HFFc6 (cell line): ENCODE results near the gene POTEF. TPM values are rescaled to one million over a fixed set of nuclear protein-coding genes. Genes with fewer than 3 reads are reported as not detected.
"Not testable (repeated sequence)": the region's sequence is repeated elsewhere in the genome, so short reads cannot be mapped to it uniquely, and the experiment has no call there.

Experiments
- DNase-seq: peaks from one replicate; pipeline ENCODE4 v3.0.0-alpha.2; 2018
- H3K27ac Mint-ChIP-seq: 2 replicates; pipeline ENCODE4 v1.8.0; 2020; ENCODE audit warnings: mild to moderate bottlenecking, mixed read lengths
- H3K27me3 Mint-ChIP-seq: 2 replicates; pipeline ENCODE4 v1.8.0; 2021; ENCODE audit warnings: mild to moderate bottlenecking, moderate library complexity, mixed read lengths; ENCODE audit not compliant: insufficient read depth
- H3K36me3 Mint-ChIP-seq: 2 replicates; pipeline ENCODE4 v1.8.0; 2021; ENCODE audit warnings: low read depth, mixed read lengths
- H3K4me1 Mint-ChIP-seq: 2 replicates; pipeline ENCODE4 v1.8.0; 2020; ENCODE audit warnings: low read depth, mixed read lengths
- H3K4me3 Mint-ChIP-seq: 2 replicates; pipeline ENCODE4 v1.8.0; 2020; ENCODE audit warnings: mild to moderate bottlenecking, moderate library complexity, mixed read lengths
- H3K9me3 Mint-ChIP-seq: 2 replicates; pipeline ENCODE4 v1.8.0; 2020; ENCODE audit warnings: mild to moderate bottlenecking, mixed read lengths
- CTCF ChIP-seq: fragments of 200-600 bp; sonication (generic); IDR thresholded peaks from 2 replicates; pipeline ENCODE4 v1.5.0; 2021; ENCODE audit warnings: antibody characterized with exemption, mild to moderate bottlenecking
- long read RNA-seq: library from polyadenylated mRNA; unstranded; transcript quantifications from one replicate; pipeline ENCODE4 v2.0.0, GENCODE V29; 2019
- total RNA-seq, 6 experiments: library from RNA; stranded (reverse); fragmentation: NEBNext Ultra II Directional; extraction: Animal tissue kit (Norgen Biotek cat#: 25700); gene quantifications; 2 replicates in 1 of 6; 3 replicates in 5 of 6; pipeline ENCODE4 v1.2.3, GENCODE V29; 2021

POTEF gene
- total RNA-seq: not detected
- long read RNA-seq: 0 reads

- not testable (repeated sequence) for H3K27ac Mint-ChIP-seq, H3K9me3 Mint-ChIP-seq, H3K27me3 Mint-ChIP-seq, H3K4me3 Mint-ChIP-seq, H3K4me1 Mint-ChIP-seq, DNase-seq, H3K36me3 Mint-ChIP-seq
Measured at GRCh38 chr2:130129120-130129829, at the start of gene POTEF. TSS of gene POTEF (minus strand) at chr2:130129222. CDS start at chr2:130120515, 8,707 bp downstream.

GRCh38 chr2:130174866-130175265, 45.8 kb upstream of the POTEF start:
- not testable (repeated sequence) for H3K27me3 Mint-ChIP-seq, H3K9me3 Mint-ChIP-seq, H3K36me3 Mint-ChIP-seq, DNase-seq, H3K4me1 Mint-ChIP-seq, H3K4me3 Mint-ChIP-seq
- peak overlapping the region; percentile 13; the same call in 1 of the 2 replicates for H3K27ac Mint-ChIP-seq

GRCh38 chr2:130169896-130170295, 40.9 kb upstream of the POTEF start:
- Mint-ChIP-seq H3K27ac (no peak overlapping the region), H3K36me3 (peaks cover 8% of the 10 kb centered on the region), H3K4me3 (no peak overlapping the region), H3K9me3 (no peaks in the 10 kb centered on the region), H3K27me3 (no peaks in the 10 kb centered on the region), H3K4me1 (no peaks in the 10 kb centered on the region)
- no peak for DNase-seq
- TF ChIP-seq CTCF: no peak

- not testable (repeated sequence) for H3K4me1 Mint-ChIP-seq, H3K27ac Mint-ChIP-seq, DNase-seq, H3K27me3 Mint-ChIP-seq, H3K4me3 Mint-ChIP-seq, H3K9me3 Mint-ChIP-seq
- peaks cover 13% of the 10 kb centered on the region for H3K36me3 Mint-ChIP-seq
Measured at GRCh38 chr2:130169163-130169562, 40.1 kb upstream of the POTEF start.

GRCh38 chr2:130166611-130167010, 37.6 kb upstream of the POTEF start:
- H3K27me3 Mint-ChIP-seq, H3K9me3 Mint-ChIP-seq, H3K4me3 Mint-ChIP-seq, H3K27ac Mint-ChIP-seq, DNase-seq, H3K4me1 Mint-ChIP-seq: not testable (repeated sequence)
- peaks cover 13% of the 10 kb centered on the region for H3K36me3 Mint-ChIP-seq

GRCh38 chr2:130165293-130166016, 36.4 kb upstream of the POTEF start:
- H3K27ac Mint-ChIP-seq: no peak overlapping the region
- no peak overlapping the region for H3K4me3 Mint-ChIP-seq
- no peak for DNase-seq
- H3K36me3 Mint-ChIP-seq: peaks cover 13% of the 10 kb centered on the region
- H3K9me3 Mint-ChIP-seq: no peaks in the 10 kb centered on the region
- no peak for TF ChIP-seq CTCF
- H3K27me3 Mint-ChIP-seq: no peaks in the 10 kb centered on the region
- no peaks in the 10 kb centered on the region for H3K4me1 Mint-ChIP-seq

- Mint-ChIP-seq H3K9me3 (no peaks in the 10 kb centered on the region), H3K27me3 (no peaks in the 10 kb centered on the region), H3K4me1 (no peaks in the 10 kb centered on the region), H3K27ac (no peak overlapping the region), H3K4me3 (no peak overlapping the region), H3K36me3 (peaks cover 13% of the 10 kb centered on the region)
- TF ChIP-seq CTCF: no peak
- DNase-seq: no peak
Measured at GRCh38 chr2:130162968-130163367, 33.9 kb upstream of the POTEF start.

GRCh38 chr2:130162486-130162885, 33.5 kb upstream of the POTEF start:
- not testable (repeated sequence) for H3K36me3 Mint-ChIP-seq, H3K9me3 Mint-ChIP-seq, H3K27me3 Mint-ChIP-seq, H3K4me3 Mint-ChIP-seq, H3K27ac Mint-ChIP-seq, DNase-seq, H3K4me1 Mint-ChIP-seq

GRCh38 chr2:130160838-130161705, 32.0 kb upstream of the POTEF start:
- not testable (repeated sequence) for H3K36me3 Mint-ChIP-seq, H3K4me1 Mint-ChIP-seq, H3K4me3 Mint-ChIP-seq, H3K9me3 Mint-ChIP-seq, H3K27ac Mint-ChIP-seq, DNase-seq, H3K27me3 Mint-ChIP-seq
